GM18951 (cell line): ENCODE data around the gene MUS81.
"Not testable (repeated sequence)": the region's sequence is repeated elsewhere in the genome, so short reads cannot be mapped to it uniquely, and the experiment has no call there.

Experiments
- POLR2A ChIP-seq: IDR thresholded peaks from 4 replicates; pipeline ENCODE4 v1.6.1; 2011; ENCODE audit warnings: mild to moderate bottlenecking; ENCODE audit not compliant: insufficient read length, insufficient read depth; ENCODE audit errors: extremely low read depth
- in situ Hi-C: fragments of 300-500 bp; cut with MboI; formaldehyde crosslinking; loops from one replicate; pipeline ENCODE4 v1.12.0; 2022; ENCODE audit warnings: low sequenced_read_pairs, mixed read lengths, inconsistent platforms; ENCODE audit not compliant: unreplicated experiment

The MUS81 gene

GRCh38 chr11:65888163-65888814, 28.1 kb downstream of the MUS81 start, which contains the start of gene FIBP:
Gene FIBP (minus strand): TSS chr11:65888471. CDS start chr11:65888418, 53 bp downstream.
- peak; percentile 96 for TF ChIP-seq POLR2A
- in situ Hi-C loops = no loop called here

GRCh38 chr11:65890324-65891218, 30.3 kb downstream of the MUS81 start, which contains the start of gene CCDC85B:
Gene CCDC85B (plus strand): TSS chr11:65890673. CDS start chr11:65890784, 111 bp downstream.
- in situ Hi-C loops = no loop called here

GRCh38 chr11:65891219-65892136, 31.2 kb downstream of the MUS81 start:
- TF ChIP-seq POLR2A = peak; percentile 15
- in situ Hi-C loops = no loop called here

More at GRCh38 chr11:65890324-65891218, 30.3 kb downstream of the MUS81 start, which contains the start of gene CCDC85B:
- peak; percentile 100 for TF ChIP-seq POLR2A

GRCh38 chr11:65892137-65892540, 31.9 kb downstream of the MUS81 start:
- in situ Hi-C loops = not testable (repeated sequence)

GRCh38 chr11:65892661-65893317, 32.6 kb downstream of the MUS81 start:
- in situ Hi-C loops = no loop called here
- TF ChIP-seq POLR2A = peak; percentile 24

GRCh38 chr11:65894034-65894591, 33.9 kb downstream of the MUS81 start:
- in situ Hi-C loops = no loop called here

GRCh38 chr11:65895482-65895981, 35.3 kb downstream of the MUS81 start:
- in situ Hi-C loops = no loop called here
- TF ChIP-seq POLR2A = no peak

More at GRCh38 chr11:65894034-65894591, 33.9 kb downstream of the MUS81 start:
- TF ChIP-seq POLR2A = peak; percentile 59

GRCh38 chr11:65896034-65896999, 36.1 kb downstream of the MUS81 start:
- no peak for TF ChIP-seq POLR2A

GRCh38 chr11:65897020-65897471, 36.8 kb downstream of the MUS81 start:
- in situ Hi-C loops = no loop called here
- no peak for TF ChIP-seq POLR2A

More at GRCh38 chr11:65896034-65896999, 36.1 kb downstream of the MUS81 start:
- in situ Hi-C loops = no loop called here

GRCh38 chr11:65898656-65899355, 38.6 kb downstream of the MUS81 start:
- TF ChIP-seq POLR2A = no peak
- in situ Hi-C loops = no loop called here
